MM.1S (cell line): ENCODE results near the gene RARRES2.

Source experiments
- EZH2 ChIP-seq: fragments of 300-600 bp; sonication (generic); optimal IDR thresholded peaks from 2 replicates; pipeline ENCODE3; 2017; ENCODE audit warnings: low read depth, mild to moderate bottlenecking, antibody characterized with exemption, low read length, mixed read lengths
- EZH2phosphoT487 ChIP-seq: fragments of 300-600 bp; sonication (generic); IDR thresholded peaks from 2 replicates; pipeline ENCODE4 v1.6.1; 2018; ENCODE audit warnings: antibody characterized with exemption, low read length
- TF ChIP-seq, protein P1 (sequence below): fragments of 300-600 bp; sonication (generic); IDR thresholded peaks from 2 replicates; pipeline ENCODE4 v1.5.1; 2016; ENCODE audit warnings: antibody characterized with exemption, low read length, mixed read lengths

DNA sequence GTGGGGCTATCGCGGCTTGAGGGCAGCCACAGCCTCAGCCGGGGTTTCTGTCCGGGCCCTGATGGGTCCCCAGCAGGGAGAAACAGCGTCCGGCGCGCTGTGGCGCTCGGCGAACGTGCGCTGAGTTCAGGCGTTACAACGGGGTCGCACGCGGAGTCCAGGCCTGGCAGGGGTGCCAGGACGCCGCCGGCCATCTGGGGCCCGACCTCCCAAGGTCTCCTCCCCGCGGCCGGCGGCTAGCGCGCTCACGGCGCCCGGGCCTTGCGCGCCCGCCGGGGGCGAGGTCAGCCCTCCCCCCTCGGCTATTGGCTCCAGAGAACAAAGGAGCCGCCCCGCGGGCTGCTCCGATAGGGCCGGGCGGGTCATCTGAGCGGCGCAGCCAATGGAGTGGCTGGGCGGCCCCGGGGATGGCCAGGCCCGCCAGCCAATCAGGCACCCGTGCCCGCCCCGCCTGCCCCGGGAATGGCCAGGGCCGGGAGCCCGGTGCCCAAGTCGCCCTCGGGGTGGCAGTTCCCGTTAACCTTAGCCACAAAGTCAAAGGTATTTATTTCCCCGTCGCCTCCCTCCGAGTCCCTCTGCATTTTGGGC is 37.5 kb upstream of the RARRES2 start, which contains the start of gene ZNF775:
- TF ChIP-seq EZH2: no peak
- TF ChIP-seq, protein P1, sequence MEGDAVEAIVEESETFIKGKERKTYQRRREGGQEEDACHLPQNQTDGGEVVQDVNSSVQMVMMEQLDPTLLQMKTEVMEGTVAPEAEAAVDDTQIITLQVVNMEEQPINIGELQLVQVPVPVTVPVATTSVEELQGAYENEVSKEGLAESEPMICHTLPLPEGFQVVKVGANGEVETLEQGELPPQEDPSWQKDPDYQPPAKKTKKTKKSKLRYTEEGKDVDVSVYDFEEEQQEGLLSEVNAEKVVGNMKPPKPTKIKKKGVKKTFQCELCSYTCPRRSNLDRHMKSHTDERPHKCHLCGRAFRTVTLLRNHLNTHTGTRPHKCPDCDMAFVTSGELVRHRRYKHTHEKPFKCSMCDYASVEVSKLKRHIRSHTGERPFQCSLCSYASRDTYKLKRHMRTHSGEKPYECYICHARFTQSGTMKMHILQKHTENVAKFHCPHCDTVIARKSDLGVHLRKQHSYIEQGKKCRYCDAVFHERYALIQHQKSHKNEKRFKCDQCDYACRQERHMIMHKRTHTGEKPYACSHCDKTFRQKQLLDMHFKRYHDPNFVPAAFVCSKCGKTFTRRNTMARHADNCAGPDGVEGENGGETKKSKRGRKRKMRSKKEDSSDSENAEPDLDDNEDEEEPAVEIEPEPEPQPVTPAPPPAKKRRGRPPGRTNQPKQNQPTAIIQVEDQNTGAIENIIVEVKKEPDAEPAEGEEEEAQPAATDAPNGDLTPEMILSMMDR: no peak
- TF ChIP-seq EZH2phosphoT487: no peak
